ENCODE data around the gene TCF7L2.
A peak's percentile ranks its signal among the peaks of the same experiment; 100 is the strongest.
"Not testable (repeated sequence)": the region's sequence is repeated elsewhere in the genome, so short reads cannot be mapped to it uniquely, and the experiment has no call there.

The TCF7L2 gene

DNA sequence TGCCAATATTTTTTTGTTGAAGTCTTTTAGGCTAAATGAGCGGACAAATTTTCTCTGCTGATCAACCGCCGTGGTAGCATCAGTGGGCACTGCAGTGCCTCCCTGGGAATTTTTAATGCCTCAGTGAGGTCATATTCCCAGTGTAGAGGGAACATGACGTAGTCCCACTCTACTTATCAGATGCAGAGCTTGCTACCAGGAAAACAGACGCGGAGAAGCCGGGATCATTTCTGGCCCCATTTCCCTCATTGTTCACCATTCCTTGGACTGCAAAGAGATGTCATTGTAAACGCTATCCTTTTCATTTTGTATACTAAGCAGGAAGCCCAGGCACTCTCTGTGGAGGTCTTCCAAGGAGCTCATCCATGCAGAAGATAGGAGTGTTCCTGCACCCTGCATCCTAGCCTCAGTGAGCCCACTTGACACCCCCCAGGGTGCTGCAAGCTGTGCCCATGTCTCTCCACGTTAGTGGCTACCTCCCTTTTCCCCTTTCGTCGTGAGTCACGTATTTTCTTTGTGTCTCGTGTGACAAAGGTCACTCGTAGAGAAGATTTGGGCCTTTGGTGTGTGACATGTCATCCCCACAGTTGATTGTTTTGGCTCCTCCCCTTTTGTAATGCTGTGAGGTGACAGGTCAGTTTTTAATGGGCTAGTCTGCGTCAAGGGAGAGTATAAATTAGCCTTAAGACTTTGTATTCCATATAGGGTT is 145.5 kb downstream of the TCF7L2 start:
- H3K4me1 ChIP-seq (ENCODE audit: control insufficient read depth, insufficient read depth, low read length) = peaks cover 44% of the 10 kb centered on the region
- H3K36me3 ChIP-seq (ENCODE audit: control insufficient read depth in 2 of 2, insufficient read depth in 2 of 2, low read length in 2 of 2) = peaks cover 0 to 5% of the 10 kb centered on the region in 2 donors
- no peak overlapping the region for H3K4me3 ChIP-seq (ENCODE audit: low read length in 2 of 2)
- no peaks in the 10 kb centered on the region for H3K9me3 ChIP-seq (ENCODE audit: control insufficient read depth in 2 of 2, low read length in 2 of 2)
- peak overlapping the region in 1 of 2 donors; percentile 57 for H3K9ac ChIP-seq (ENCODE audit: low read length in 2 of 2)
- H3K27me3 ChIP-seq (ENCODE audit: control insufficient read depth in 1 of 2, insufficient read depth in 2 of 2, low read length in 2 of 2) = no peaks in the 10 kb centered on the region
- peak overlapping the region; percentile 77 for H3K27ac ChIP-seq (ENCODE audit: low read length)

DNA sequence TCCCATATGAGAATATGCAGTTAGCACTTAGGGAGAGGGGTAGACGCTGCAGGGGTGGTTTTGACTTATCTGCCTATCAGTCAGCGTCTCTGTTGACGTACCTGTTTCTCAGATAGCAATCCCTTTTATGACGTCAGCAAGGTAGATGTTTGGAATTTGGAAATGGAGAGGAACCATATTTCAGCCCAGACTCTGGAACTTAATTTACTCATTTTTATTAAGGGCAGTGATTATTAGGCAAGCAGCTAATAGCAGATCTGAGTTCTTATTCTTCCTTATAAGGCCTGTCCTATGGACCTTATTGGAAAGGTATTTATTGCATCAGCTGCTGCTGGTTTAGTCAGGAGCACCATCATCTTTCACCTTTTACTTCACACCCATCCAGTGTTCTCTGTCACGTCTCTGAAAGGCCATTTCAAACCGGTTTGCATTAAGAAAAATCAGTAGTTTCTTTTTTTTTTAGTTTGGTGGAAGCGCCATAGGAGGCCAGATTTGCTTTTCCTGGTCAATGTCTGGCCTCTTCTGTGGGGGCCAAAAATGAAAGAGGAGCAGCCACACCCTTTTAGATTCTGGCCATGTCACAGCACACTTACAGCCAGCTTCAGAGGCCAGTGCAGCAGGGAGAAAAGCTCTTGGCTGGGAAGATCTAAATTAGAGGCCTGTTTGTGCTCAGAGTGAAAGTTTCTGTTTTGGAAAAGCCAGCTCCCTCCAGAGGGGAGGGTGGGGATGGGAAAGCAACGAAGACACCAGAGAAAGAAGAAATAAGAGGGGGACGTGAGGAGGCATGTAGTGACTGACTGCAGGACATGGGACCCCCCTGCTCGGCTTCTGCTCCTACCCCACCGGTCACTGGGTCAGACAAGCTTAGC is 146.3 kb downstream of the TCF7L2 start:
- no peaks in the 10 kb centered on the region for H3K27me3 ChIP-seq (ENCODE audit: control insufficient read depth in 1 of 2, insufficient read depth in 2 of 2, low read length in 2 of 2)
- H3K9ac ChIP-seq (ENCODE audit: low read length in 2 of 2) = peak overlapping the region; percentile 57 to 62
- H3K9me3 ChIP-seq (ENCODE audit: control insufficient read depth in 2 of 2, low read length in 2 of 2) = no peaks in the 10 kb centered on the region
- H3K4me1 ChIP-seq (ENCODE audit: control insufficient read depth, insufficient read depth, low read length) = peaks cover 44% of the 10 kb centered on the region
- peak overlapping the region; percentile 34 to 52 for H3K4me3 ChIP-seq (ENCODE audit: low read length in 2 of 2)
- peak overlapping the region; percentile 77 for H3K27ac ChIP-seq (ENCODE audit: low read length)
- peaks cover 0 to 5% of the 10 kb centered on the region in 2 donors for H3K36me3 ChIP-seq (ENCODE audit: control insufficient read depth in 2 of 2, insufficient read depth in 2 of 2, low read length in 2 of 2)

DNA sequence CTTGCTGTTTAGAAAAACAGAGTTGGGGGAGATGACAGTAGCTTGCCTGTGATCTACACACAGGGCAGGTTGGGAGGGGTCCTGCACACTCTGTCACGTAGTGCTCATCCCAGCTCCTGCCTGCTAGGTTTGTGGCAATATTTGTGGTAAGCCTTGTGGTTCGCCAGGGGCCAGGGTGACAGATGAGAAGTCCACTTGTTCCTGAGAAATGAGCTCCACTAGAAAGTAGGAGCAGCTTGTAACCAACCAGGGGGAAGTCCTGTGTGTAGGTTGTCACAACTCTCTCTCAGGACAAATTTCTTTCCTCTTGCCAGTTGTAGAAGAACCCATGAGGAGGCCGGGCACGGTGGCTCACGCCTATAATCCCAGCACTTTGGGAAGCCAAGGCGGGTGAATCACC is 147.0 kb downstream of the TCF7L2 start:
- Histone ChIP-seq H3K4me3 (ENCODE audit: low read length in 2 of 2) (peak overlapping the region; percentile 29 to 52), H3K36me3 (ENCODE audit: control insufficient read depth in 2 of 2, insufficient read depth in 2 of 2, low read length in 2 of 2) (peaks cover 0 to 5% of the 10 kb centered on the region in 2 donors), H3K9ac (ENCODE audit: low read length in 2 of 2) (peak overlapping the region; percentile 57 to 62), H3K9me3 (ENCODE audit: control insufficient read depth in 2 of 2, low read length in 2 of 2) (no peaks in the 10 kb centered on the region), H3K27me3 (ENCODE audit: control insufficient read depth in 1 of 2, insufficient read depth in 2 of 2, low read length in 2 of 2) (no peaks in the 10 kb centered on the region), H3K4me1 (ENCODE audit: control insufficient read depth, insufficient read depth, low read length) (peaks cover 40% of the 10 kb centered on the region), H3K27ac (ENCODE audit: low read length) (peak overlapping the region; percentile 77)

DNA sequence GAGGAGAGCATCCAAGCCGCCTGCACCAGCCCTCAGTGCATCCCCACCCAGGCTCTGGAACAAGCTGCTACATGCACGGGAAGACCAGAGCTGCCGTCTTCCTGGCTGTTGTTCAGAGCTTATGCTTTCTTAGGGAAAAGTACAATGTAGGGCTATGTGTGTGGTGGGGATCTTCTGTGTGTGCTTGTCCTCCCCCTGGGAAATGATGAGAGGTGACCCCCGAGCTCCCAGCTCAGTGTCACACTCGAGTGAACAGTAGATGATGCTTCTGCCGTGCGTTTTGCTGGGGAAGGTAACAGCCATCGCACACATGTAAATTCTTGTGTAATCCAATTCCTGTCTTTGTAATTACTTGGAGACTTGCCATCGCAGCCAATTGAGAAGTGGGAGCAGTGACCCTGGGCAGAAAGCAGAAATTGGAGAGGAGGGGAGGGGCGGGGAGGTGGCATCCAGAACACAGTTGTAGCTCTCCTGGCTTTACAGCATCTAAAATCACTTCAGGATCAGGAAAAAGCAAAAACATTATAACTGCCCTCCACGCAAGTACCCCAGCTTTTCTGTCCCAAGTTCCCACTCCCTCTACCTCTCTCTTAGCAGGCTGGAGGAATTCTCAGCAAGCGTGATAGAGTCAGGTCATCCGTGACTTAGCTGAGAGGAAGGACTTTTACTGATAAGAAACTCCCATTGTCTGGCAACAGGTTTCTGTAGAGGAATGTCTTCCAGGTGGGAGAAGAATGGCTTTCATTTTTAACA is 149.6 kb downstream of the TCF7L2 start:
- no peak overlapping the region for H3K9ac ChIP-seq (ENCODE audit: low read length in 2 of 2)
- H3K27me3 ChIP-seq (ENCODE audit: control insufficient read depth in 1 of 2, insufficient read depth in 2 of 2, low read length in 2 of 2) = no peaks in the 10 kb centered on the region
- H3K4me1 ChIP-seq (ENCODE audit: control insufficient read depth, insufficient read depth, low read length) = peaks cover 51% of the 10 kb centered on the region
- H3K4me3 ChIP-seq (ENCODE audit: low read length in 2 of 2) = no peak overlapping the region
- H3K9me3 ChIP-seq (ENCODE audit: control insufficient read depth in 2 of 2, low read length in 2 of 2) = no peaks in the 10 kb centered on the region
- H3K36me3 ChIP-seq (ENCODE audit: control insufficient read depth in 2 of 2, insufficient read depth in 2 of 2, low read length in 2 of 2) = peaks cover 0 to 5% of the 10 kb centered on the region in 2 donors
- no peak overlapping the region for H3K27ac ChIP-seq (ENCODE audit: low read length)

DNA sequence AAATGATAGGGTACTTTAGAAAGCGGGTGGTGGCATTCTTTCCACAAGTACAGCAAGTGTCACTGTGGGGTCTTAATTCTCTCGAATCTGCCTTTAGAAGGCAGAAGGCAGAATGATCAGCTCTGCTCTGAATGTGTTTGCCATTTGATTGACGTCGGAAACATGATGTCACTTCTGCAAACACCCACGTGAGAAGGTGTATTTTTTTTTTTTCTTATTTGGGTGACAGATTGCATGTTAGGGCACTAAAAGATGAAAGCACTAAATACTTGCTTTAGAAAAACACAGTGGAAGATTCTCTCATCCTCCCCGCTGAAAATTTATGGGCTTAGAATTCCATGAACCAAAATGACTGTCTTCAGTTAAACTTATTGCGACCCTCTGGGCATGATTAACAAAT is 150.2 kb downstream of the TCF7L2 start:
- Histone ChIP-seq H3K9ac (ENCODE audit: low read length in 2 of 2) (no peak overlapping the region), H3K36me3 (ENCODE audit: control insufficient read depth in 2 of 2, insufficient read depth in 2 of 2, low read length in 2 of 2) (peaks cover 0 to 5% of the 10 kb centered on the region in 2 donors), H3K27ac (ENCODE audit: low read length) (no peak overlapping the region), H3K4me3 (ENCODE audit: low read length in 2 of 2) (no peak overlapping the region), H3K27me3 (ENCODE audit: control insufficient read depth in 1 of 2, insufficient read depth in 2 of 2, low read length in 2 of 2) (no peaks in the 10 kb centered on the region), H3K4me1 (ENCODE audit: control insufficient read depth, insufficient read depth, low read length) (peaks cover 54% of the 10 kb centered on the region), H3K9me3 (ENCODE audit: control insufficient read depth in 2 of 2, low read length in 2 of 2) (no peaks in the 10 kb centered on the region)

DNA sequence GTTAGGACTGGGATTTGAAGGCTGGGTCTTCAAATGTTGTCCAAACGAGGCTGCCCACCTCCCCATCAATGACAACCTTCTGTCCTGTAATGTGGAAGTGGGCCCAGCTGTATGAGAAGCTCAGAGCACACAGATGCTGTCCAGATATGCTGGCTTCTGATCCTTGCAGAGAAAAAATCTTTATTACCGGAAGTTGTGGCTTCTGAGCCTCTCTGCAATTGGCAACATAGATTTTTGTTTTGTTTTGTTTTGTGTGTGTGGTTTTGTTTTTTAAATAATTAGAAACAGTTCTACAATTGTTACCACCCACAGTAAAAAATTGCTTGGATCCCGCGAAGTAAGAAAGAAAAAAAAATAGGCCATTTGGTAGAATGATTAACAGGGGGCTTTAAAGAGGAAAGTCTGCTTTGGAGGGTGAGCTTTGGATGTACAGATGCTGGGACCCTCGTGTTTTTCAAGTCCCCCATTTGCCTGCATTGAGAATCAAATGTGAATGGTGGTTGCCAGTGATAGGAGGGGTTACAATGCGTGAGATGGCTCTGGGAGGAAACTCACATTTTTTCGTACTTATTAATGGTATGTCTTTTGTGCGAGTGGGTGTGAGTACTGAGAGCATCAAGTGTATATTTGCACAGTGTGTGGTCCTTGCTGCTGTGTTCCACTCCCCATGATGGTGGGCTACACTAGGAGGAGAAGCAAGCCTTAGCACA is 153.2 kb downstream of the TCF7L2 start:
- Histone ChIP-seq H3K9me3 (ENCODE audit: control insufficient read depth in 2 of 2, low read length in 2 of 2) (no peaks in the 10 kb centered on the region), H3K4me3 (ENCODE audit: low read length in 2 of 2) (peak overlapping the region in 1 of 2 donors; percentile 22), H3K27me3 (ENCODE audit: control insufficient read depth in 1 of 2, insufficient read depth in 2 of 2, low read length in 2 of 2) (no peaks in the 10 kb centered on the region), H3K36me3 (ENCODE audit: control insufficient read depth in 2 of 2, insufficient read depth in 2 of 2, low read length in 2 of 2) (peaks cover 0 to 2% of the 10 kb centered on the region in 2 donors), H3K4me1 (ENCODE audit: control insufficient read depth, insufficient read depth, low read length) (peaks cover 47% of the 10 kb centered on the region), H3K27ac (ENCODE audit: low read length) (no peak overlapping the region), H3K9ac (ENCODE audit: low read length in 2 of 2) (no peak overlapping the region)

DNA sequence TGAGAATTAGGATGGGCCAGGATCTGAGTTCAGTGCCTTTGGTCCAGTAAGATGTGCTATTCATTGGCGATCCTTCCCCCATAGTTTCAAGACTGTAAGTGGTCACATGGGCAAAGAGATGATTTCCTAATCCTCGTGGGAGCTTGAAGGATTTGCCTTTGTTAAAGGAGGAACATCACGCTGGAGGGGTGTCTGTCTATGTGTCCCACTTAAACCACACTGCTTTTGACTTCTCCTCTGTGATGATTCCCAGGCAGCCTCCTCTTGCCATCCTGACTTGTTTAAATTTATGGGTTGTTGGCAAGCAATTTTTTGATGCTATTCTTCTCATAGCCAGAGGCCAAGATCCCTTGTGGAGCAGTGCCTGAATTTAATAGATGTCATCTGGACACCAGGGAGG is 154.0 kb downstream of the TCF7L2 start:
- no peak overlapping the region for H3K9ac ChIP-seq (ENCODE audit: low read length in 2 of 2)
- peaks cover 45% of the 10 kb centered on the region for H3K4me1 ChIP-seq (ENCODE audit: control insufficient read depth, insufficient read depth, low read length)
- no peaks in the 10 kb centered on the region for H3K27me3 ChIP-seq (ENCODE audit: control insufficient read depth in 1 of 2, insufficient read depth in 2 of 2, low read length in 2 of 2)
- peak overlapping the region in 1 of 2 donors; percentile 22 for H3K4me3 ChIP-seq (ENCODE audit: low read length in 2 of 2)
- H3K9me3 ChIP-seq (ENCODE audit: control insufficient read depth in 2 of 2, low read length in 2 of 2) = no peaks in the 10 kb centered on the region
- peak overlapping the region; percentile 31 for H3K27ac ChIP-seq (ENCODE audit: low read length)
- peaks cover 0 to 2% of the 10 kb centered on the region in 2 donors for H3K36me3 ChIP-seq (ENCODE audit: control insufficient read depth in 2 of 2, insufficient read depth in 2 of 2, low read length in 2 of 2)

DNA sequence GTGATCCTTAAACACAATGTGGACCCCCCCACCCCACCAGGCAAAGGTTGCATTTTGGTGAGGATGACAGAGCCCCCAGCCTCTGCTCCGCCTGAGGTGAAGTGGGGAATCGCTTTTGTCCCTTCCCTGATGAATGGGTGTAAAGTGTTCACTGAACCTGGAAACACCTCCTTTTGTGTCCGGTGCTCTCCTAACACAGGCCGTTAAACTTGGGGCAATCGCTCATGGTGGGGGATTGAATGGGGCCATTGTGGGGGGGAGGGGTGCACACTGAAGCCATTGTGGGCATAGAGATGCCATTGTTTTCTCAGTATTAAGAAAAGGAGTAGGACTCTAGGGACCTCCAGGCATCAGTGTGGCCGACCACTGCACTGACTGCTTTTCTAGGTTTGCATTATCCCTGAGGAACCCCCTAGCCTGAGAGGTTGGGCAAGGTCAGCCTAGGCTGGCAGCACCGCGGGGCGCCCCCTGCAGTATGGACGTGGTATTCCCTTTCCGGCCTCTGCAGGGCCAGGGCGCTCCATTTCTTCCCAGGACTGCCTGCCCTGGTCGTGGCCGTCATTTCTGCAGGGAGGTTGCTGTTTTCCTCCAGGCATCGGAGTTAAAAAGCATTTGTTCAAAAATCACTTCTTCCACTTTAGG is 158.3 kb downstream of the TCF7L2 start:
- peaks cover 33% of the 10 kb centered on the region for H3K4me1 ChIP-seq (ENCODE audit: control insufficient read depth, insufficient read depth, low read length)
- no peak overlapping the region for H3K27ac ChIP-seq (ENCODE audit: low read length)

DNA sequence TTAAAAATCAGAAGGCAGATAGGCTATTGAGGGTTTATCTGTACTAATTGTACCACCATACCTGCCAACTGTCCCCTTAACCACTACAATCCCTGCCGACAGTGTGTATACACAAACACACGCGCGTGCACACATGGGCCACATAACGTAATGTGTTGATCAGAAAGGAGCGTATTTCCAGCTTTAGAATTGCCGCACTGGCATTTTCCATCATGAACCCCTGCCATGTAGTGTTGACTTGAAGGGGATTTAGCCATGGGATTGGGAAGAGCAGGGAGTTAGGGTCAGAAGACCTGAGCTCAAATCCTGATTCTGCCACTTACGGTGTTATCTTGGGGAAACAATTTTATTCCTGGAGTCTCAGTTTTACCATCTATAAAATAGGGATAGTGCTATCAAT is 158.9 kb downstream of the TCF7L2 start:
- no peaks in the 10 kb centered on the region for H3K36me3 ChIP-seq (ENCODE audit: control insufficient read depth in 2 of 2, insufficient read depth in 2 of 2, low read length in 2 of 2)
- H3K4me3 ChIP-seq (ENCODE audit: low read length in 2 of 2) = no peak overlapping the region
- H3K9me3 ChIP-seq (ENCODE audit: control insufficient read depth in 2 of 2, low read length in 2 of 2) = no peaks in the 10 kb centered on the region
- no peaks in the 10 kb centered on the region for H3K27me3 ChIP-seq (ENCODE audit: control insufficient read depth in 1 of 2, insufficient read depth in 2 of 2, low read length in 2 of 2)
- H3K27ac ChIP-seq (ENCODE audit: low read length) = no peak overlapping the region
- H3K4me1 ChIP-seq (ENCODE audit: control insufficient read depth, insufficient read depth, low read length) = peaks cover 27% of the 10 kb centered on the region
- H3K9ac ChIP-seq (ENCODE audit: low read length in 2 of 2) = no peak overlapping the region

More for the DNA sequence above, 158.3 kb downstream of the TCF7L2 start:
- H3K27me3 ChIP-seq (ENCODE audit: control insufficient read depth in 1 of 2, insufficient read depth in 2 of 2, low read length in 2 of 2) = no peaks in the 10 kb centered on the region
- no peaks in the 10 kb centered on the region for H3K36me3 ChIP-seq (ENCODE audit: control insufficient read depth in 2 of 2, insufficient read depth in 2 of 2, low read length in 2 of 2)
- no peak overlapping the region for H3K9ac ChIP-seq (ENCODE audit: low read length in 2 of 2)
- no peaks in the 10 kb centered on the region for H3K9me3 ChIP-seq (ENCODE audit: control insufficient read depth in 2 of 2, low read length in 2 of 2)
- H3K4me3 ChIP-seq (ENCODE audit: low read length in 2 of 2) = no peak overlapping the region

DNA sequence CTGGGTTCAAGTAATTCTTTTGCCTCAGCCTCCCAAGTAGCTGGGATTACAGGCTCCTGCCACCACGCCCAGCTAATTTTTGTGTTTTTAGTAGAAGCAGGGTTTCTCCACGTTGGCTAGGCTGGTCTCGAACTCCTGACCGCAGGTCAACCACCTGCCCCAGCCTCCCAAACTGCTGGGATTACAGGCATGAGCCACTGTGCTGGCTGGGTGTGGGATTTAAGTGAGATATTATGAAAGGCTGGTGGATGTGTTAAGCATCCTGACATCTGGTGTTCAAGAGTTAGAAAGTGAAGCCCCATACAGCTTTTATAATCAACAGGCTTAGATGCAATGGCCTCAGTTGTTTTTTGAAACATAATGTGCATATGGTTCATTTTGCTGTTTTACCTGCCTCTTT is 159.4 kb downstream of the TCF7L2 start:
- not testable (repeated sequence) for H3K9ac ChIP-seq (ENCODE audit: low read length in 2 of 2); H3K4me3 ChIP-seq (ENCODE audit: low read length in 2 of 2); H3K27me3 ChIP-seq (ENCODE audit: control insufficient read depth in 1 of 2, insufficient read depth in 2 of 2, low read length in 2 of 2); H3K27ac ChIP-seq (ENCODE audit: low read length); H3K9me3 ChIP-seq (ENCODE audit: control insufficient read depth in 2 of 2, low read length in 2 of 2); H3K36me3 ChIP-seq (ENCODE audit: control insufficient read depth in 2 of 2, insufficient read depth in 2 of 2, low read length in 2 of 2)
- H3K4me1 ChIP-seq (ENCODE audit: control insufficient read depth, insufficient read depth, low read length) = peaks cover 22% of the 10 kb centered on the region
